ENCODE data around the gene HMGCR. TPM values are rescaled to one million over a fixed set of nuclear protein-coding genes. Genes with fewer than 3 reads are reported as not detected.
"Not testable (repeated sequence)": the region's sequence is repeated elsewhere in the genome, so short reads cannot be mapped to it uniquely, and the experiment has no call there.

HMGCR gene
- total RNA-seq, 2 donors from 2014 or later = 118 to 319 TPM

DNA sequence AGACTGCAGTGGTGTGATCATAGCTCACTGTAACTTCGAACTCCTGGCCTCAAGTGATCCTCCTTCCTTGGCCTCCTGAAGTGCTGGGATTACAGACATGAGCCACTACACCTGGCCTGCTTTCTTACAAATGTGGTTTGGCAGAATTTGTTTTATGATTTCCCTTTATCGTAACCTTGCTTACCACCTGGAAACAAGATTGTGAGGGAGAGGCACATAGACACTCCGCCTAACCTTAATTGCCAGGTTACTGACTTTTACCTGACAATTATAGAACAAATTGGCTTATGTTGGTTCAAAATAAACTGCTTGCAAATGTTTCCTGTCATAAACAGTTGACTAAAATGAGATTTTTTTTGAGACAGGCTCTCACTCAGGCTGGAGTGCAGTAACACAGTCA lies 26.8 kb upstream of the HMGCR start:
- Histone ChIP-seq H3K4me3 (no peak overlapping the region), H3K27me3 (no peaks in the 10 kb centered on the region), H3K9me3 (no peaks in the 10 kb centered on the region), H3K27ac (no peak overlapping the region), H3K9ac (ENCODE audit: low read depth in 2 of 2, low read length in 2 of 2) (no peak overlapping the region), H3K4me1 (no peaks in the 10 kb centered on the region), H3K36me3 (no peaks in the 10 kb centered on the region)
- TF ChIP-seq, protein P1, sequence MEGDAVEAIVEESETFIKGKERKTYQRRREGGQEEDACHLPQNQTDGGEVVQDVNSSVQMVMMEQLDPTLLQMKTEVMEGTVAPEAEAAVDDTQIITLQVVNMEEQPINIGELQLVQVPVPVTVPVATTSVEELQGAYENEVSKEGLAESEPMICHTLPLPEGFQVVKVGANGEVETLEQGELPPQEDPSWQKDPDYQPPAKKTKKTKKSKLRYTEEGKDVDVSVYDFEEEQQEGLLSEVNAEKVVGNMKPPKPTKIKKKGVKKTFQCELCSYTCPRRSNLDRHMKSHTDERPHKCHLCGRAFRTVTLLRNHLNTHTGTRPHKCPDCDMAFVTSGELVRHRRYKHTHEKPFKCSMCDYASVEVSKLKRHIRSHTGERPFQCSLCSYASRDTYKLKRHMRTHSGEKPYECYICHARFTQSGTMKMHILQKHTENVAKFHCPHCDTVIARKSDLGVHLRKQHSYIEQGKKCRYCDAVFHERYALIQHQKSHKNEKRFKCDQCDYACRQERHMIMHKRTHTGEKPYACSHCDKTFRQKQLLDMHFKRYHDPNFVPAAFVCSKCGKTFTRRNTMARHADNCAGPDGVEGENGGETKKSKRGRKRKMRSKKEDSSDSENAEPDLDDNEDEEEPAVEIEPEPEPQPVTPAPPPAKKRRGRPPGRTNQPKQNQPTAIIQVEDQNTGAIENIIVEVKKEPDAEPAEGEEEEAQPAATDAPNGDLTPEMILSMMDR (IDR thresholded peaks at IDR 0.05) = no peak
- intact Hi-C loops (cut with DNase I) = no loop called here
- DNase-seq = no peak

- intact Hi-C loops (cut with DNase I); DNase-seq; H3K36me3 ChIP-seq; H3K4me3 ChIP-seq; H3K9ac ChIP-seq (ENCODE audit: low read depth in 2 of 2, low read length in 2 of 2); H3K4me1 ChIP-seq; H3K27ac ChIP-seq; H3K27me3 ChIP-seq; H3K9me3 ChIP-seq: not testable (repeated sequence)
Observed at GRCh38 chr5:75319148-75319547, 17.9 kb upstream of the HMGCR start.

- intact Hi-C loops (cut with DNase I) = no loop called here
- Histone ChIP-seq H3K36me3 (no peaks in the 10 kb centered on the region), H3K27ac (no peak overlapping the region), H3K4me3 (no peak overlapping the region), H3K9ac (ENCODE audit: low read depth in 2 of 2, low read length in 2 of 2) (no peak overlapping the region), H3K27me3 (no peaks in the 10 kb centered on the region), H3K9me3 (no peaks in the 10 kb centered on the region), H3K4me1 (no peaks in the 10 kb centered on the region)
- no peak for DNase-seq
- TF ChIP-seq, protein P1 (IDR thresholded peaks at IDR 0.05) = no peak
Observed at GRCh38 chr5:75319638-75320037, 17.4 kb upstream of the HMGCR start.

GRCh38 chr5:75320371-75320770 lies 16.6 kb upstream of the HMGCR start:
- Histone ChIP-seq H3K4me1 (no peaks in the 10 kb centered on the region), H3K27me3 (no peaks in the 10 kb centered on the region), H3K9ac (ENCODE audit: low read depth in 2 of 2, low read length in 2 of 2) (no peak overlapping the region), H3K9me3 (no peaks in the 10 kb centered on the region), H3K27ac (no peak overlapping the region), H3K36me3 (no peaks in the 10 kb centered on the region), H3K4me3 (no peak overlapping the region)
- intact Hi-C loops (cut with DNase I) = no loop called here
- TF ChIP-seq, protein P1 (IDR thresholded peaks at IDR 0.05) = no peak
- no peak for DNase-seq

DNA sequence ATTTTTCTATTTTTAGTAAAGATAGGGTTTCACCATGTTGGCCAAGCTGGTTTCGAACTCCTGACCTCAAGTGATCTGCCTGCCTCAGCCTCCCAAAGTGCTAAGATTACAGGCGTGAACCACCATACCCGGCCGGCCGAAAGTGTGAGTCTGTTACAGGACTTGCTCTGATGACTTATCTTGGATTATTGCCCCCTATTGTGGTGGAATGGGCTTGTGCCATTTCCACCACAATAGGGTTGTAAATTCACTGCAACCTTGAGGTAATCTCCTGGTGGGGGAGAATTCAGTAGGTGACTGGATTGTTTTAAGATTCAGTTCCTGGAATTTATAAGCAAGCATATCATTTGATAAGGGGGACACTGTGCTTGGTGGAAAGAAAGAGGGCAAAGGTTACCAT lies 15.0 kb upstream of the HMGCR start:
- H3K27ac ChIP-seq = no peak overlapping the region
- intact Hi-C loops (cut with DNase I) = no loop called here
- no peak for DNase-seq
- H3K36me3 ChIP-seq = no peaks in the 10 kb centered on the region
- TF ChIP-seq, protein P1 (IDR thresholded peaks at IDR 0.05) = no peak
- H3K9me3 ChIP-seq = no peaks in the 10 kb centered on the region
- H3K4me1 ChIP-seq = no peaks in the 10 kb centered on the region
- no peaks in the 10 kb centered on the region for H3K27me3 ChIP-seq
- no peak overlapping the region for H3K9ac ChIP-seq (ENCODE audit: low read depth in 2 of 2, low read length in 2 of 2)
- H3K4me3 ChIP-seq = no peak overlapping the region

DNA sequence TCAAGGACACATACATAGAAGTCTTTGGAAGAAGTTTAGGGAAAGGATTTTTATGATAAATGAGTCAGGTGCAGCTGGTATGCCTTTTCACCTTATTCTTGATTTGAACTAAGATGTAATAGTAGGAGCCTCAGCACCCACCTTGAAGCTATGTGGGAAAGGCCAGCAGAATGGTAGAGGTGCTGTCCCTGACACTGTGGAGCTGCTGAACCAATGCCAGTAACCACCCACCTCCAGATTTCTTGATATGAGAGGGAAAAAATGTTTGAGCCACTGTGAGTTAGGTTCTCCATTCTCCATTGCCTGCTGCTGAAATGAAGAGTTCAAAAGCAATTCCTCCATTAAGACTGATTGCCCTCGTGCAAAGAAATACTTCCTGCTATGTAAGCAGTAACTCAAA lies 12.2 kb upstream of the HMGCR start:
- intact Hi-C loops (cut with DNase I) = no loop called here
- H3K4me1 ChIP-seq = no peaks in the 10 kb centered on the region
- no peaks in the 10 kb centered on the region for H3K9me3 ChIP-seq
- H3K9ac ChIP-seq (ENCODE audit: low read depth in 2 of 2, low read length in 2 of 2) = no peak overlapping the region
- DNase-seq = no peak
- H3K27ac ChIP-seq = no peak overlapping the region
- no peaks in the 10 kb centered on the region for H3K27me3 ChIP-seq
- no peaks in the 10 kb centered on the region for H3K36me3 ChIP-seq
- TF ChIP-seq, protein P1 (IDR thresholded peaks at IDR 0.05) = no peak
- no peak overlapping the region for H3K4me3 ChIP-seq

Measured in colonic mucosa (tissue), 4 donors.